Peyer's patch (tissue), 4 donors: ENCODE measurements around the gene MBNL2. TPM values are rescaled to one million over a fixed set of nuclear protein-coding genes. Genes with fewer than 3 reads are reported as not detected.

ENCODE experiments used
- DNase-seq, 3 donors: peaks; one replicate each; pipeline ENCODE4 v3.0.0-alpha.2; 2017 to 2019
- H3K27ac ChIP-seq, 4 donors: fragments of 200-600 bp; sonication (generic); one replicate each; pipeline ENCODE4 v1.5.1; 2016 to 2019
- H3K27me3 ChIP-seq, 2 donors: fragments of 200-600 bp; sonication (generic); one replicate each; pipeline ENCODE4 v1.5.1; 2019
- H3K36me3 ChIP-seq, 3 donors: fragments of 200-600 bp; sonication (generic); one replicate each; pipeline ENCODE4 v1.5.1; 2016 to 2019
- H3K4me1 ChIP-seq, 4 donors: fragments of 200-600 bp; sonication (generic); one replicate each; pipeline ENCODE4 v1.5.1; 2016 to 2019
- H3K4me3 ChIP-seq, 4 donors: fragments of 200-600 bp; sonication (generic); 1 replicate in 3 of 4; 2 replicates in 1 of 4; pipeline ENCODE4 v1.5.1; 2016 to 2019; ENCODE audit warnings: mild to moderate bottlenecking in 1 of 4
- H3K9me3 ChIP-seq, 4 donors: fragments of 200-600 bp; sonication (generic); one replicate each; pipeline ENCODE4 v1.5.1; 2016 to 2019; ENCODE audit warnings: mild to moderate bottlenecking in 1 of 4
- POLR2A ChIP-seq, 2 donors: fragments of 450-650 bp; IDR thresholded peaks; one replicate each; pipeline ENCODE4 v1.5.1; 2017; ENCODE audit warnings: antibody characterized with exemption in 2 of 2, mild to moderate bottlenecking in 2 of 2, moderate library complexity in 2 of 2
- total RNA-seq, 4 donors: library from RNA; depleted of rRNA; stranded (reverse); fragments of >200 nt; gene quantifications; one replicate each; pipeline ENCODE4 v1.1.0, GENCODE V29; 2016
- TF ChIP-seq, protein P1 (sequence below), 6 experiments: fragments of 450-650 bp in 4 of 6; fragments of 200-600 bp in 2 of 6; sonication (generic) in 1 of 6; IDR thresholded peaks; one replicate each; pipeline ENCODE4 v1.5.1; 2017 to 2019; ENCODE audit warnings: antibody characterized with exemption in 6 of 6, mild to moderate bottlenecking in 3 of 6, moderate library complexity in 1 of 6

Gene MBNL2
- total RNA-seq, 4 donors from 2014 or later: 27.0 to 44.6 (median 36.3) TPM

DNA sequence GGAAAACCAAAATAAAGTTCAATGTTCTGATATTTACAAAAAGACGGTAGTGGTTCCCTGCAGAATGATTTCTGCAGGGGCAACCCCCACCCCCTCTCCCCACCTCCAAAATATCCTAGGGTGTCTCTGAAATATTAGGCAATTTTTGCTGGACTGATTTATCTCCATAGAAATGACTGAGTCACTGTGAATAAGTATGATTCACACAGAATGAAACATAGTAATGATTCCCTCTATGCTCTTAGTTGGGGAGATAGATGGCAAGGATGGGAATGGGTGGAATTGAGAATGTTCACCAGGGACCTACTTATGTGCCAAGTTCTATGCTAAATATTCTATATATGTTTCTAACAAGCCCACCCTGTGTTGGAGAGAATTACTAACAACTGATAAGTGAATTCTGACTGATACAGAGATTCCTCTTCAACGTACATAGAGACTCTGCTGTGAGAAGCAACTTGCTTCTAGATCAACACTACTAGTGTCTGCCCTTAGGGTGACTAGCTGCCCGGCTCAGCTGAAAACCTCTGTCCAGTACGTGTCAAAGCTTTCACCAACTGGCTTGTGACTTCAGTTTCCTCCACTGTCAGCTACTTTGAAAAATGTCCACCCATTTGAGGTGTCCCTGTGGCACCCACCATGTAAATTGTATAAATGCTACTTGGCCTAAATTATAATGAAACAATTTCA is 173.5 kb downstream of the MBNL2 start:
- Histone ChIP-seq H3K4me3 (no peak overlapping the region), H3K27me3 (no peaks in the 10 kb centered on the region), H3K36me3 (no peaks in the 10 kb centered on the region), H3K4me1 (no peaks in the 10 kb centered on the region), H3K9me3 (no peaks in the 10 kb centered on the region), H3K27ac (no peak overlapping the region)
- no peak for TF ChIP-seq POLR2A (IDR thresholded peaks at IDR 0.05)
- TF ChIP-seq, protein P1, sequence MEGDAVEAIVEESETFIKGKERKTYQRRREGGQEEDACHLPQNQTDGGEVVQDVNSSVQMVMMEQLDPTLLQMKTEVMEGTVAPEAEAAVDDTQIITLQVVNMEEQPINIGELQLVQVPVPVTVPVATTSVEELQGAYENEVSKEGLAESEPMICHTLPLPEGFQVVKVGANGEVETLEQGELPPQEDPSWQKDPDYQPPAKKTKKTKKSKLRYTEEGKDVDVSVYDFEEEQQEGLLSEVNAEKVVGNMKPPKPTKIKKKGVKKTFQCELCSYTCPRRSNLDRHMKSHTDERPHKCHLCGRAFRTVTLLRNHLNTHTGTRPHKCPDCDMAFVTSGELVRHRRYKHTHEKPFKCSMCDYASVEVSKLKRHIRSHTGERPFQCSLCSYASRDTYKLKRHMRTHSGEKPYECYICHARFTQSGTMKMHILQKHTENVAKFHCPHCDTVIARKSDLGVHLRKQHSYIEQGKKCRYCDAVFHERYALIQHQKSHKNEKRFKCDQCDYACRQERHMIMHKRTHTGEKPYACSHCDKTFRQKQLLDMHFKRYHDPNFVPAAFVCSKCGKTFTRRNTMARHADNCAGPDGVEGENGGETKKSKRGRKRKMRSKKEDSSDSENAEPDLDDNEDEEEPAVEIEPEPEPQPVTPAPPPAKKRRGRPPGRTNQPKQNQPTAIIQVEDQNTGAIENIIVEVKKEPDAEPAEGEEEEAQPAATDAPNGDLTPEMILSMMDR (IDR thresholded peaks at IDR 0.05): no peak
- no peak for DNase-seq

DNA sequence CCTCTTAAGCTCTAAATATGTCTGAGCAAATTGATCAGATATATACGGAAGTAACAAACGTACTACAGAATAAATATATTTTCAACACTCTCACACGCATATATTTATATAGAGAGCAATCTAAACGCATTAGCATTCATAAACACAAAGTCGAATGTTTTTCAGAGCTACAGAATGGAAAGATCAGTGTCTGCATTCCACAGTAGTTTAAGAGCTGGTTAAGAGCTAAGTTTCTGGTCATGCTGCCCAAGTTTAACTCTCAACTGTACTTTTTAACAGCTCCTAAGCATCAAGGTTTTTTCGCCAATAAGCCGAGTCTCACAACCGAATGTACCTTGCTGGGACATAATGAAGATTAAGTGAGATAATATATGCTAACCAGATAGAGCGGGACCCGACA is 175.1 kb downstream of the MBNL2 start:
- H3K9me3 ChIP-seq: no peaks in the 10 kb centered on the region
- H3K27me3 ChIP-seq: no peaks in the 10 kb centered on the region
- no peaks in the 10 kb centered on the region for H3K36me3 ChIP-seq
- no peak for DNase-seq
- no peak overlapping the region for H3K4me3 ChIP-seq
- H3K27ac ChIP-seq: no peak overlapping the region
- no peaks in the 10 kb centered on the region for H3K4me1 ChIP-seq
- TF ChIP-seq POLR2A (IDR thresholded peaks at IDR 0.05): no peak
- TF ChIP-seq, protein P1 (IDR thresholded peaks at IDR 0.05): no peak

DNA sequence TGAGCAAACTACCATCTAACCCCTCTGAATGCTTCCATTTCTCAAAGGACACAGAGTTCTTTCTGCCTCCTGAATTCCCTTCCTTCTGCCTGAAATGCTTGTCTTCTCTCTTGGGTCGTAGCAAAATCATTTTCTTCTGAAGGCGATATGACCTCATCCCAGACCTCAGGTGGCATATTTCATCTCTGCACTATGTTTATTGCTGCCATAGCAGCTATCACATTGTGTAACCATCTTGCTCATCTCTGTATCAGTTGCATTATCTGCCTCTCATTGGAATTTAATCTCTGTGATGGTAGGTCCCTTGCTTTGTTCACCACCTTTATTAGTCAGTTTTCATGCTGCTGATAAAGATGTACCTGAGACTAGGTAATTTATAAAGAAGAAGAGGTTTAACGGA is 179.3 kb downstream of the MBNL2 start:
- no peaks in the 10 kb centered on the region for H3K9me3 ChIP-seq
- no peak for DNase-seq
- H3K4me3 ChIP-seq: no peak overlapping the region
- H3K4me1 ChIP-seq: no peaks in the 10 kb centered on the region
- H3K27me3 ChIP-seq: no peaks in the 10 kb centered on the region
- H3K36me3 ChIP-seq: no peaks in the 10 kb centered on the region
- no peak overlapping the region for H3K27ac ChIP-seq
- TF ChIP-seq, protein P1 (IDR thresholded peaks at IDR 0.05): no peak
- no peak for TF ChIP-seq POLR2A (IDR thresholded peaks at IDR 0.05)

DNA sequence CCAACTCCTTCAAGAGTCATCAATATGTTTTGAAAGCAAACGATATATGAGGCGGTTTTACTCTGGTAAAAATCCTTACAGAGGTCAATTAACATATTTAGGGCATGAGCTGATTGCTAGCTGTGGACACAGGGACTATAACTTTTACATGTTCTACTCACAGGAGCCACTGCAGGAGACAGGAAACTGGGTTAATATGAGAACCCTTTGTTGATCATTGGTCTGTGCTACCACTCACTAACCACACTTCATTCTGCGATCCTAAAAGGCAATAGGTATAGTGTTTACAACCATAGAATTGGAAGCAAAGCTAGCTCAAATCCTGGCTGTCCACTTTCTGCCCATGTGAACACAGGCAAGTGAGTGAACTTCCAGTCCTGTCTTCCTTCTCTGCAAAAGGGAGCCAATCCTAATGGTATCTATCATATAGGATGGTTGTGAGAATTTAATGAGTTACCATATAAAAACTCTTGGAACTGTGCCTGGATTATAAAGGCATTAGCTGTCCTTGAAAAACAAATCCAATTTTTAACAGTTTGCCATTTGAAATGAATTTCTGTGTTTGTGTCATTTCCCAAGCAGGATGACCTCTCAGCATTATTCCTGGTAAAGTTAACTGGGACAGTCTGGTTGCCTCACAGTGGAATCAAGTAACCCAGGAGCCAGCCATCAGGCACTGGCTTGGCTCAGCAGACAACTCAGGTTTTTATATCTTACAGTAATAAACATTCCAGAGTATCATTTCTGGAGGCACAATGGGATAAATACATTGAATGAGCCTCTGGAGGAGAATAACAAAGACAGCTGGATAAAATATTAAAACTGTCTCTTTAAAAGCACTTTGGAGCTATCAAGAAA is 182.0 kb downstream of the MBNL2 start:
- no peak overlapping the region for H3K27ac ChIP-seq
- no peaks in the 10 kb centered on the region for H3K9me3 ChIP-seq
- H3K36me3 ChIP-seq: no peaks in the 10 kb centered on the region
- no peaks in the 10 kb centered on the region for H3K27me3 ChIP-seq
- H3K4me1 ChIP-seq: no peaks in the 10 kb centered on the region
- no peak for TF ChIP-seq POLR2A (IDR thresholded peaks at IDR 0.05)
- TF ChIP-seq, protein P1 (IDR thresholded peaks at IDR 0.05): no peak
- no peak for DNase-seq
- no peak overlapping the region for H3K4me3 ChIP-seq

DNA sequence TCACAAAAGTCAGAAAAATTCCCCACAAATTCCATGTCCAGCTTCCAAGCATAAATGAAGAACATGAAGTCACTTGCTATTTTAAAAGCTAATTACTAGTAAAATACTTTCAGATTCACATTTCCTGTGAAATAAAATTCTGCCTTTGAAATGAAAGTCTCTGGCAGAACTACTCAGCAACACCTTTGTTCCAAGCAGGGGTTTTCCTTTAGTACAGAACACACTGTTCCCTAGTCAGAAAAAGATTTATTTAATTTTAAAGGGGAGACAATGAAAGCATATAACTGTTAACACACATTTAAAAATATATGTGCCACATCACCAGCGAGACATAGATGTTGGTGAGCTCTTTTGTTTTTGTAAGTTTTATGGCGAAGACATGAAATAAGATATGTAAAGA is 185.4 kb downstream of the MBNL2 start:
- no peaks in the 10 kb centered on the region for H3K9me3 ChIP-seq
- H3K27me3 ChIP-seq: no peaks in the 10 kb centered on the region
- H3K4me3 ChIP-seq: no peak overlapping the region
- H3K36me3 ChIP-seq: no peaks in the 10 kb centered on the region
- H3K4me1 ChIP-seq: no peaks in the 10 kb centered on the region
- no peak for DNase-seq
- H3K27ac ChIP-seq: no peak overlapping the region
- TF ChIP-seq POLR2A (IDR thresholded peaks at IDR 0.05): no peak
- TF ChIP-seq, protein P1 (IDR thresholded peaks at IDR 0.05): no peak
